Panc1 (cell line): ENCODE data around the gene TFG. TPM values are rescaled to one million over a fixed set of nuclear protein-coding genes. Genes with fewer than 3 reads are reported as not detected.

Experiments used
- ATAC-seq: fragments of 200-7000 bp; cut with Tn5 transposase; 2 replicates; pipeline ENCODE4 v1.9.1; 2020; ENCODE audit warnings: mild to moderate bottlenecking, moderate library complexity
- BruUV-seq: library from RNA; stranded (reverse); fragments of 400-500 nt; replicated peaks from 2 replicates; lab custom pipeline; 2021; lab: Mats Ljungman, UMichigan
- CTCF ChIA-PET: fragments of 300-600 bp; sonication (Branson Sonifier 250); formaldehyde crosslinking; loops from one replicate; lab custom pipeline; 2022; ENCODE audit warnings: antibody characterized with exemption; lab: Charles Lee
- POLR2A ChIA-PET: fragments of 300-600 bp; sonication (Branson Sonifier 250); formaldehyde crosslinking; loops from one replicate; lab custom pipeline; 2022; ENCODE audit warnings: antibody characterized with exemption; lab: Charles Lee
- DNase-seq: peaks from one replicate; pipeline ENCODE4 v3.0.0-alpha.2; 2010; ENCODE audit warnings: low read depth, low spot score
- H3K27ac ChIP-seq: 2 replicates; pipeline ENCODE4 v1.5.1; 2011; ENCODE audit warnings: mild to moderate bottlenecking, low read length, inconsistent platforms
- H3K27me3 ChIP-seq: fragments of 200-500 bp; sonication (Bioruptor generic); 2 replicates; pipeline ENCODE4 v1.6.0; 2014; ENCODE audit warnings: low read length, inconsistent platforms; ENCODE audit not compliant: control insufficient read depth, insufficient read depth
- H3K36me3 ChIP-seq: fragments of 200-500 bp; sonication (Bioruptor generic); 2 replicates; pipeline ENCODE4 v1.5.1; 2014; ENCODE audit warnings: inconsistent platforms, mild to moderate bottlenecking, low read length, moderate library complexity; ENCODE audit not compliant: control insufficient read depth, insufficient read depth
- H3K4me1 ChIP-seq: 2 replicates; pipeline ENCODE4 v1.5.1; 2011; ENCODE audit warnings: inconsistent platforms, mild to moderate bottlenecking, low read length, moderate library complexity; ENCODE audit not compliant: control insufficient read depth, insufficient read depth
- H3K4me3 ChIP-seq, 2 experiments: 2 replicates each; pipeline ENCODE4 v1.5.1; 2011 to 2012; ENCODE audit warnings: low read depth in 2 of 2, low read length in 2 of 2, mild to moderate bottlenecking in 2 of 2, inconsistent platforms in 1 of 2, moderate library complexity in 1 of 2
- H3K9me3 ChIP-seq: fragments of 200-500 bp; sonication (Bioruptor generic); 2 replicates; pipeline ENCODE4 v1.5.1; 2014; ENCODE audit warnings: low read depth, mild to moderate bottlenecking, inconsistent platforms, low read length, moderate library complexity; ENCODE audit not compliant: control insufficient read depth, insufficient read depth
- CTCF ChIP-seq: fragments of 450-650 bp; IDR thresholded peaks from 2 replicates; pipeline ENCODE4 v1.5.1; 2017; ENCODE audit warnings: mild to moderate bottlenecking
- POLR2AphosphoS5 ChIP-seq: IDR thresholded peaks from 2 replicates; pipeline ENCODE4 v1.6.1; 2012; ENCODE audit warnings: mild to moderate bottlenecking, low read depth, low read length, moderate library complexity
- REST ChIP-seq, 2 experiments: IDR thresholded peaks; 2 replicates each; pipeline ENCODE4 v1.6.1; 2011 to 2012; ENCODE audit warnings: low read depth in 2 of 2, control low read depth in 1 of 2, low read length in 1 of 2, mild to moderate bottlenecking in 1 of 2, moderate library complexity in 1 of 2; ENCODE audit not compliant: insufficient read depth in 1 of 2
- SIN3A ChIP-seq: IDR thresholded peaks from 2 replicates; pipeline ENCODE4 v1.6.1; 2012; ENCODE audit warnings: low read depth, mild to moderate bottlenecking, low read length, moderate library complexity, borderline replicate concordance; ENCODE audit not compliant: insufficient read depth
- TCF7L2 ChIP-seq: IDR thresholded peaks from 2 replicates; pipeline ENCODE4 v1.6.1; 2011; ENCODE audit warnings: mild to moderate bottlenecking, low read depth, low read length, inconsistent platforms
- in situ Hi-C: cut with HindIII; loops from 2 replicates; pipeline ENCODE4 v1.10.0; 2016; ENCODE audit warnings: low sequenced_read_pairs, low pct_unique_long_range_greater_than_20kb
- intact Hi-C: fragments of 100-400 bp; cut with micrococcal nuclease; formaldehyde crosslinking; loops from one replicate; pipeline ENCODE4 v1.10.0; 2022; ENCODE audit not compliant: unreplicated experiment
- total RNA-seq: library from RNA; stranded (reverse); gene quantifications from one replicate; pipeline ENCODE4 v1.2.1, GENCODE V29; 2021; ENCODE audit not compliant: unreplicated experiment

TFG gene
- total RNA-seq, 1 experiment from 2014 or later: 159 TPM

- H3K4me3 ChIP-seq: no peak overlapping the region
- CTCF ChIA-PET: no interaction called here
- H3K27me3 ChIP-seq: peaks cover 25% of the 10 kb centered on the region; the same call in 1 of the 2 replicates
- no peaks in the 10 kb centered on the region for H3K4me1 ChIP-seq
- BruUV-seq: no TSS peak
- no peaks in the 10 kb centered on the region for H3K9me3 ChIP-seq
- no peaks in the 10 kb centered on the region for H3K36me3 ChIP-seq
- in situ Hi-C loops: no loop called here
- H3K27ac ChIP-seq: no peak overlapping the region
- DNase-seq: no peak
- ATAC-seq: no peak
- intact Hi-C loops: no loop called here
- POLR2A ChIA-PET: no interaction called here
- no peak for TF ChIP-seq TCF7L2
- TF ChIP-seq SIN3A: no peak
- TF ChIP-seq CTCF: no peak
- no peak for TF ChIP-seq REST (IDR thresholded peaks at IDR 0.05; ENCODE audit: insufficient read depth in 1 of 2, low read depth in 2 of 2, low read length in 1 of 2)
- TF ChIP-seq POLR2AphosphoS5: no peak
Observed at GRCh38 chr3:100695696-100696095, 13.6 kb upstream of the TFG start.

GRCh38 chr3:100696161-100696560, 13.1 kb upstream of the TFG start:
- ATAC-seq (no peak), DNase-seq (no peak)
- Histone ChIP-seq H3K27me3 (peaks cover 25% of the 10 kb centered on the region; the same call in 1 of the 2 replicates), H3K27ac (no peak overlapping the region), H3K9me3 (no peaks in the 10 kb centered on the region), H3K4me3 (no peak overlapping the region), H3K36me3 (no peaks in the 10 kb centered on the region), H3K4me1 (no peaks in the 10 kb centered on the region)
- TF ChIP-seq TCF7L2: no peak
- TF ChIP-seq SIN3A: no peak
- TF ChIP-seq CTCF: no peak
- TF ChIP-seq POLR2AphosphoS5: no peak
- BruUV-seq: no TSS peak
- in situ Hi-C loops (no loop called here), intact Hi-C loops (no loop called here)
- ChIA-PET CTCF (no interaction called here), POLR2A (no interaction called here)
